Inflammatory macrophage treated with lipopolysaccharide for 4 hours (primary cell): ENCODE measurements around the gene SORCS2.

ENCODE experiments used
- DNase-seq: peaks from one replicate; pipeline ENCODE4 v3.0.0-alpha.2; 2020

The SORCS2 gene

DNA sequence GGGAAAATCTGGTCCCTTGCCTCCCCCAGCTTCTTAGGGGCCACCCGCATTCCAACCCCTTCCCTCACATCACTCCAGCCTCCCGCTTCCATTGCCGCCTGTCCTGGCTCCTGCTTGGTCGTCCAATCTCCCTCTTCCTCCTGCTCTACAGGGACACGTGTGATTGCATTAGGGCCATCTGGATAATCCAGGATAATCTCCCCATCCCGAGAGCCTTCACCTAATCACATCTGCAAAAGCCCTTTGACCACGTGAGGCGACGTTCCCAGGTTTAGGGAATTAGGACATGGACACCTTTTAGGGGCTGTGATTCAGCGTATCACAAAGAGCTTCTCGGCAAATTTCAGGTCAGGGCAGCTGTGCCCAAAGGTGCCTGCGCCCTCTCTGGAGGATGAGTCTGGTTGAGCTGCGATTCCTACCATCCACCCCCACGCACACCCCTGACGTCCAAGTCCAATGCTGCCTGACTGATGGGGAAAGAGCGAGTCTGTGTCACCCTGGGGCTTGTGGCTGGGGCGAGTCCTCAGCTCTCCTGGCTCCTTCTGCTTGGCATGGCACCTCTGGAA, 137.8 kb downstream of the SORCS2 start:
- DNase-seq = no peak

GRCh38 chr4:7330811-7331681, 138.7 kb downstream of the SORCS2 start:
- no peak for DNase-seq

DNA sequence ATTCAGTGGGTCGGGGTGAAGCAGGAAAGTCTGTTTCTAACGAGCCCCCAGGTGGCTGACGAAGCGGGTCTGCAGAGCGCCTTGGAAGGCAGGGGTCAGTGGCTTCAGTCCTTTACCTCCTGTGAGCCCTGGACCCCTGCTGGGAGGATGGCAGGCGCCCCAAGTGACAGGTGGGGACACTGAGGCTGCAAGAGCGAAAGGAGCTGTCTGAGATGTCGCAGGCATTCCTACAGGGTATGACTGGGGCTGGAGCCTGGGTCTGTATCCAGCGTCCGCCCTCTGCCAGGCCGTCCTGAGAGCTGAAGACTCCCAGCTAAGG, 139.3 kb downstream of the SORCS2 start:
- no peak for DNase-seq

GRCh38 chr4:7332216-7333023, 140.1 kb downstream of the SORCS2 start:
- no peak for DNase-seq

DNA sequence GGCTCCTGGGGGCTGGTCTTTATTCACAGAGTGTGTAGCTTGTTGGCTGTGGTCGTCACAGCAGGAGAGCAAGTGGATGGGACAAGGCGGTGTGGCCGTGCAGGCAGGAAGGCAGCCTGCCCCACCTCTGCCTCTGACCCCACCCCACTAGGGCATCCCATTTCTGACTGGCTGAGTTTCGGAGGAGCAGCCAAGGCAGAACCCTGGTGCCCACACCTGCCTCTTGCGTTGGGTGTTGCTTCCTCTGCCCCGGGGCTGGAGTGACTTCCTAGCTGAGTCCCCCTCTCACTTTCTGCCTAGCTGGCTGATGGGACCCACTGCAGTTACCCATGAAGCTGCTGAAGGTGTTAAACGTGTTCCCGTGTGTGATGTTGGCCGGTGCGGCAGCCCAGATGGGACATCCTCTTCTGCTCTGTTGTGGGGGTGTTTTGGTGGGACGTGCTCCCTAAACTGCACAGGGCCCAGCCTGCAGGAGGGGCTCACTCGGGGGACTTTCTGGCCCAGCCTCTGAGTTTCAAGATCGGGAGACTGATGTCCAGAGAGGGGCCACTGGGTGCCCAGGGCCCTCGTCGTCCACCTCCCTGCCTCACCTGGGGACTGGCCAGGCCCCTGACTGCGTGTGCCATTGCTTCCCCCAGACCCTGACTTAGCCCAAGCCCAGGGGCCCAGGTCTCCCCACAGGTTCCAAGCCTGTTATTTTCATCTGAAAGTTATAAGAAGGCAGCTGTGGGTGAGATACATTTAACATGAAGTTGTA, 140.9 kb downstream of the SORCS2 start:
- no peak for DNase-seq

GRCh38 chr4:7333801-7334421, 141.6 kb downstream of the SORCS2 start:
- DNase-seq = no peak

- DNase-seq = no peak
Observed at GRCh38 chr4:7334521-7335275, 142.4 kb downstream of the SORCS2 start.

- peak; percentile 20 for DNase-seq
Observed at GRCh38 chr4:7335344-7336066, 143.2 kb downstream of the SORCS2 start.

DNA sequence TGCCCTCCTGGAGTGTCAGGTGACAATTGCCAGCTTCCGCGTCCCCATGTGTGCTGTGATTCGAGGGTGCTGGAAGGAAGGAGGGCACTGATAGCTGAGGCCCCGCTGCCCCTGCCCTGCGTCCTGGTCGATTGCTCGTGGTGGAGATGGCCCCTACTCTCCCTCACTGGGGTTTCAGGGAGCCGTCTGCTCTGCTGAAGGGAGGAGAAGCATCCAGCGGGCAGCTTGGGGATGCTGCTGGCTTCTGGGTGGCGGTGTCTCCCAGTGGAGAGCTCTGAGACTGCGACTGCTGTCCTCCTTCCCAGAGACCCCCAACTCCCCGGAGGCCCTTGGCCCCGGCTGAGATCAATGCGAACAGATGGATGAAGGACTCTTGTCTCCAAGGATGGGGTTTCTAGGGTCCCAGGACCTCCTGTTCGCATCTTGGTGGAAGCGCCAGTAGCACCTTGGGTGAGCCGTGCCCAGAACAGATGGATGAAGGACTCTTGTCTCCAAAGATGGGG, 143.8 kb downstream of the SORCS2 start:
- DNase-seq = no peak

GRCh38 chr4:7336732-7337131, 144.4 kb downstream of the SORCS2 start:
- DNase-seq = no peak

GRCh38 chr4:7337196-7338058, 145.1 kb downstream of the SORCS2 start:
- no peak for DNase-seq

GRCh38 chr4:7338059-7338452, 145.7 kb downstream of the SORCS2 start:
- DNase-seq = no peak

- no peak for DNase-seq
Observed at GRCh38 chr4:7338876-7339623, 146.7 kb downstream of the SORCS2 start.

DNA sequence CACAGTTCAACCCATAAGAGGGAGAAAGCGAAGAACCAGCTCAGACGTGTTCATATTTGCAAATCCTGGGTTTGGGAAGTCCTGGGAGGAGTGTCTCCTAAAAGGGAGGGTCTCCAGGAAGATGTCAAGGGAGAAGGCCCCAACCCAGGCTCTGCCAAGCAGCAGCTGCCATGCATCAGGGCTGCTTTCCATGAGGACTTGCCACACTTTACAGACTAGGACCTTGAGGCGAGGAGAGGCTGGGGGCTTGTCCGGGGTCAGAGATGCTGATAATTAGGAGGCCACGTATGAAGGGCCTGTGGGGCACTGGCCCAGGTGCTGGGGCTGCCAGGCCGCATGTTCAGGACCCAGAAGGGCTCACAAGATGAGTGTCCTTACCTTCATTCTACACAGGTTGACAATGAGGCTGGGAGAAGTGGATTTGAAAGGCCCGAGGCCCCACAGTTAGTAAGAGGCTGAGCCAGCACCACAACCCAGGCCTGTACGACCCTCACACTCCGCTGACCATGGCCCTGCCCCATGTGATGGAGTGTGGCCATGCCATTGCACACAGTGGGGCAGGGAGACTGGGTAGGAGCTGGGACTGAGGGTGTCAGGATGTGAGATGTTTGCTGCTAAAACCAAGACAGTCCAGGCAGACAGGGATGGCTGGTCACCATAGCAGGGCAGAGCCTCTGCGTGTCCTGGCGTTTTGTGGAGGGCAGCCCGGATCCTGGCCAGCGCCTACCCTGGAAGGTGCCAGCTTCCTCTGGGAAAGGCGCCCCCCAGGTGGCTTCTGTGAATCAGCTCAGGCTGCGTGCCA, 147.6 kb downstream of the SORCS2 start:
- DNase-seq = no peak

DNA sequence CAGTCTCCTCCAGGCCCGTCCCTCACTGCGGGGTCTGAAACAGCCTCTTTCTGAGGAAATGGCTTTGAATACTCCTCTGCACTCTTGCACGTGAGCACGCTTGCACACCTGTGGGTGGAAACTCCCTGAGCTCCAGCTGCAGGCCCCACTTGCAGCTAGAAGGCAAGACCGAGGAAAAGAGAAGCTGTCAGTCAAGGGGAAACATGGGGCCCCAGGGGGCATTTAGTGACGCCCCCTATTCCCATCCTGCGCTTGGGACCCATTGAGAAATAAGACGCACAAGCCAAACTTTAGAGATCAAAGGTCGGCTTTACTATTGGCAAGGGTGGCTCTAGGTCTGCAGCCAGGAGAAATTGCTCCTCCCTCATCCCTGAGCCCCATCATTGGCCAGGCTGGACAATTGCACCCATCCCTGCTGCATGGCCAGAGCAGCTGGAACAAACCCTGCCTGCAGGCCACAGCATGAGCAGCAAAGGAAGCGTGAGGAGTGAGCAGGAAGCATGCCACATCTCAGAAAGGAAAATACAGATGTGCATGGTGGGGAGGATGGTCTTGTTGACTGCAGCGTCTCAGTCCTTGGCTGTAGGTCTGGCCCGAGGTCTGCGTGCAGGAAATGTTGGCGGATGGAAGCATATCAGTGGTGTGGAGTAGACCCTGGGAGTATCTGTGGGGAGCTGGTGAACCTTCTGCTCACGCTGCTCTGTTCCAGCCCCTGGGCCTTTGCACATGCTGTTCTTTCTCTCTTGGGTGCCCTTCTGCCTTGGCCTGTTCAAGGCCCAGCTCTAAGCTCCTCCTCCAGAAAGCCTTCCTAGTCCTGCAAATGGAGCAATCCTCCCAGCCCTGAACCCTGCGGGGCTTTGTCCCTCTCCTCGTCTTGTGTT, 148.5 kb downstream of the SORCS2 start:
- DNase-seq = no peak

DNA sequence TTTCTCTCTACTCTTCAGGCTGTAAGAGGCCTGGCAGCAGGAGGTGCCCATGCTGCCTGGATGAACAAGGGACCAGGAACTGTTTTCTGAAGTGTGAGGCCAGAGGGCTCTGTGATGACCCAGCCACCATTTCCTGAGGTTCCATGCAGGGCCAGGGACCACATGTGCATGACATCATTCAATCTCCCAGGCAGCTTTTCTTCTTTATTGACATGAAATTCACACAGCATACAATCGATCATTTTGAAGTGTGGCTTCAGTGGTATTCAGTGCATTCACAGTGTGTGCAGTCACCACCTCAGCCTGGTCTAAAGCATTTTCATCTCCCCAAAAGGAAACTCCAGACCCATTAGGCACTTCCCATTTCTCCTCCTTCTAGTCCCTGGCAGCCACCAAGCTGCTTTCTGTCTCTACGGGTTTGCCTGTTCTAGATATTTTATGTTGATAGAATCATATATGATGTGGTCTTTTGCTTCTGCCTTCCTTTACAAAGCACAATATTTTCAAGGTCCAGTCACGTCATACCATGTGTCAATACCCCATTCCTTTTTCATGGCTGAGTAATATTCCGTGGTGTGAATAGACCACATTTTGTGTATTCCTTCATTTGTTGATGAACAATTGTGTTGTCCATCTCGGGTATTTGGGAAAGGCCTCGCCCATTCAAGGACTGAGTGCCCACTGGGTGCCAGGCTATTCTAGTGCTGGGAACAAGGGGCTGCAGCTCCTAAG, 149.3 kb downstream of the SORCS2 start:
- DNase-seq = no peak
